GM18867 (cell line): ENCODE results near the gene DPP7.
"Not testable (repeated sequence)": the region's sequence is repeated elsewhere in the genome, so short reads cannot be mapped to it uniquely, and the experiment has no call there.

Experiments used
- ATAC-seq: cut with Tn5 transposase; IDR thresholded peaks from one replicate; pipeline ENCODE4 v1.9.1; 2021; ENCODE audit warnings: mild to moderate bottlenecking, moderate library complexity; ENCODE audit not compliant: unreplicated experiment

DPP7 gene

GRCh38 chr9:137130176-137130755 lies 15.7 kb upstream of the DPP7 start:
- peak; percentile 17 for ATAC-seq

- ATAC-seq = peak; percentile 80
Measured at GRCh38 chr9:137129456-137130175, 15.1 kb upstream of the DPP7 start.

- peak; percentile 21 for ATAC-seq
Measured at GRCh38 chr9:137128862-137129455, 14.4 kb upstream of the DPP7 start.

GRCh38 chr9:137128158-137128861 lies 13.8 kb upstream of the DPP7 start:
- peak; percentile 1 for ATAC-seq

GRCh38 chr9:137127301-137128157 lies 13.0 kb upstream of the DPP7 start:
- no peak for ATAC-seq

GRCh38 chr9:137126786-137127185 lies 12.3 kb upstream of the DPP7 start:
- no peak for ATAC-seq

GRCh38 chr9:137123952-137124462 lies 9.5 kb upstream of the DPP7 start:
- ATAC-seq = not testable (repeated sequence)

GRCh38 chr9:137123468-137123837 lies 8.9 kb upstream of the DPP7 start:
- peak; percentile 39 for ATAC-seq

- not testable (repeated sequence) for ATAC-seq
Measured at GRCh38 chr9:137122796-137123467, 8.4 kb upstream of the DPP7 start.

- not testable (repeated sequence) for ATAC-seq
Measured at GRCh38 chr9:137121927-137122795, 7.6 kb upstream of the DPP7 start.

- ATAC-seq = not testable (repeated sequence)
Measured at GRCh38 chr9:137118092-137118603, 3.6 kb upstream of the DPP7 start.

- no peak for ATAC-seq
Measured at GRCh38 chr9:137117269-137117731, 2.8 kb upstream of the DPP7 start.

GRCh38 chr9:137116728-137117127 lies 2.2 kb upstream of the DPP7 start:
- ATAC-seq = no peak

GRCh38 chr9:137116027-137116507 lies 1.5 kb upstream of the DPP7 start:
- ATAC-seq = no peak

GRCh38 chr9:137115394-137116026 lies 977 bp upstream of the DPP7 start:
- no peak for ATAC-seq

- ATAC-seq = no peak
Measured at GRCh38 chr9:137114220-137114612, 317 bp downstream of the DPP7 start.

- no peak for ATAC-seq
Measured at GRCh38 chr9:137113385-137114159, 961 bp downstream of the DPP7 start.
